ENCODE data around the gene TARBP2.

Gene TARBP2

DNA sequence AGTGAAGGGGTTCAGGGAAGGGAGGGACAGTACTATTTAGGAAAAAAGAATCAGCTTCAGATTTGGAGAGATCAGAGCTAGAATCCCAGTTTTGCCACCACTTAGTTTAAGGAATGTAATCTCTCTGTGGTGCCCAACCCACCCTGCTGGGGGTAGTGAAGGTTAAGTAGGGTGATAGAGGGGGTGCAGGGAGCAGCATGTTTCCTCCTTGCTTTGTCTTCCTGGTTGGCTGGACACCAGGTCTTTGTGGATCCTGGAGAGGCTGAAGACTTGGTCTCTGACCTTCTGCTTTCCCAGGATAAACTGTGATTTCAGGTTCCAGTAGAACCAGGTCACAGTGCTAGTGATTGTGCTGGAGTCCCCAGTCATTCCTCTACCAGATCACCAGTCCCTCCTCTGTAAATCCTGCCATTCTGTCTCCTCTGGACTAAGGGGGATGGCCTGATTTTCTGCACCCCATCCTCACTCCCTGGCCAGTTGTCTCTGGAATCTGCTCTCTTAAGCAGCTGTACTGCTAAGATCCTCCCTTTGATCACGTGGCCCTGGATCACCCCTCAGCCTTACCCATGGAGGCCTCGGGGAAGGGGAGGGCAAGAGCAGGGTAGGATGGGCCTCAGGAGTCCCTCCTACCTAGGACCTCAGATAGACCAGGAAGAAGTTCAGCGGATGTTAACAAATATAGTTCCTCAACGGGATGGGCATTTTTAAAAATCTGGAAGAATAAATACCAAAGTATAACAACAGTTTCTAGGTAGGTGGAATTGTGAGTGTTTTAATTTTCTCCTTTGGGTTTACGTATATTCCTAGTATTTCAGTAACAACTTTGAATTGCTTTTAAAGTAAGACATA is 5.0 kb upstream of the TARBP2 start:
- no peak for DNase-seq (ENCODE audit: low read depth)

GRCh38 chr12:53496752-53497032 is 4.4 kb upstream of the TARBP2 start:
- DNase-seq (ENCODE audit: low read depth): no peak

DNA sequence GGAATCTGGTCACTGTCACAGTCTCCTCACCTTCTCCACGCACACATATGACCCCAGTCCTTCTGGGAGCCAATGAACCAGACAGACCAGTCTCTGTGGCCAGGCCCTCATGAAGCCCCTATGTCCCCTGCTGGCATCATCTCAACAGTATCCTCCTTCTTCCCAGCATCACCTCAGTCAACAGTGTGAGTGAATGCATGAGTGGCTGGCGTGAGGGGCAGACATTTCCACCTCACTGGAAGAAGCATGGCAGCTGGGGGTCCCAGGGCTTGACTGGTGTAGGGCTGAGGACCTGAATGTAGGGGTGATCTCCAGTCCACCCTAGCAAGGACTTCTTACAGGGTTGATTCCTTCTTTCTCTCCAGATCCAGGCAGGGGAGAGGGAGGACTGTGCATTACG is 3.6 kb upstream of the TARBP2 start:
- DNase-seq (ENCODE audit: low read depth): no peak

DNA sequence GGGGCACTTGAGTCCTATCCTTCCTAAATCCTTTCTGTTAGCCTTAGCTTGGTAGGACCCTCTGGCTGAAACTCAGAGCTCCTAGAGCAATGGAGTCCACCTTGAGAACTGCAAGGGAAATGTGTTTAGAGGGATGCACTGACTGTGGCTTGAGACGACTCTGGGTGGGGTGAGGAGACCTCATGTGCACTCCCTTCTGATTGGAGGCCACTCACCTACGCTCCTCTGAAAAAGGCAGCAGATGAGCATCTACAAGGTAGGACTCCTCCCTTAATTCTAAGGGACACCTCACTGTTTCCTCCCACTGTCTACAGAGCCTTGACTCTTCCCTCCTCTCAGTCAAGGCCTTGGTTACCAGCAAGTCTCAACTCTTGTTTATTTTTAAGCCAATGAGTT is 2.9 kb upstream of the TARBP2 start:
- DNase-seq (ENCODE audit: low read depth): no peak

GRCh38 chr12:53499266-53500141 is 1.6 kb upstream of the TARBP2 start, which contains the start of gene MAP3K12:
Gene MAP3K12 (minus strand): TSS chr12:53499458. CDS start chr12:53487391, 12,067 bp downstream.
- peak; percentile 35 for DNase-seq (ENCODE audit: low read depth)

DNA sequence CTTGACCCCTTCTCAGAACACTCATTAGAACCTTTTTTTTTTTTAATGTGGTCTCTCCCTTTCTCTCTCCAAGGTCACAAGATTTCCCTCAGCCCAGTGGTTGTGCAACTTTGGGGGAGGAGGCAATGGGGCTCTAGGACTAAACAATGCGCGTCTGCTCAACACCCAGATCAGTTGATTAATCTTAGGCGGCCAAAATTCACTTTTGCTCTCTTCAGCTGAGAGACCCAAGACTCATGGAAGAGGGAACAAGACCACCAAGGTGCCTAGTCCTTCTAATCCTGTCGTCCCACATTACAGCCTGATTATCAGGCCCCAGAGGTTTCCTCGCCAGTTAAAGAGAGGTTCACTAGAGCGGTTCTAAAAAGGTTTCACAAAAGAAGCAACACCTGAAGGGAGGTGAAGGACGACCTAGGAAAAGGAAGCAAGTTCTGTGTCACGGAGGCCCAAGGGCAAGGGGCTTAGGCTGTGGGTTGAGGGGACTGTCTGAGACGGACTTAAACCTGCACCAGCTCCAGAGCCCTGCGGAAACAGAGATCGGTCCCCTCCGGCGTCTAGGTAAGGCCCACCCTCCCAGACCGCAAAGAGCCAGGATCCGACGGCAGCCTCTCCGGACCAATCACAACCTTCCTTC is 824 bp upstream of the TARBP2 start:
- DNase-seq (ENCODE audit: low read depth): no peak

GRCh38 chr12:53501615-53502181 is 615 bp downstream of the TARBP2 start:
- no peak for DNase-seq (ENCODE audit: low read depth)

DNA sequence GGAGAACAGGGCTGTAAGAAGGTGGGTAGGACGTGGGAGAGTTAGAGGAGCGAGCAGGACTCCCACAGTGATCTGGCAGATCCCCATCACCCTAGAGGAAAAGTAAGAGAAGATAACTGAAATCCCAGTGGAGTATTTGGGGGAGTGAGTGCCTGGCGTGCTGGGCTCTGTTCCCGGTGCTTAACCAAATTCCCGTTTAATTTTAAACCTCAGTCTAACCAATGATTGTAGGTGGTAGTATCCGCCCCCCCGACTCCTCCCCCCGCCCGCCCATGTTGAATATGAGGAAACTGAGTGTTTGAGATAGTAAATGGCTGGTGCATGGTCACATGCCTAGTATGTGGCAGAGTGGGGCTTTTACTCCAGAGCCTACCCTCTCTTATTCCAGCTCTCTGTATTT is 1.2 kb downstream of the TARBP2 start:
- no peak for DNase-seq (ENCODE audit: low read depth)

DNA sequence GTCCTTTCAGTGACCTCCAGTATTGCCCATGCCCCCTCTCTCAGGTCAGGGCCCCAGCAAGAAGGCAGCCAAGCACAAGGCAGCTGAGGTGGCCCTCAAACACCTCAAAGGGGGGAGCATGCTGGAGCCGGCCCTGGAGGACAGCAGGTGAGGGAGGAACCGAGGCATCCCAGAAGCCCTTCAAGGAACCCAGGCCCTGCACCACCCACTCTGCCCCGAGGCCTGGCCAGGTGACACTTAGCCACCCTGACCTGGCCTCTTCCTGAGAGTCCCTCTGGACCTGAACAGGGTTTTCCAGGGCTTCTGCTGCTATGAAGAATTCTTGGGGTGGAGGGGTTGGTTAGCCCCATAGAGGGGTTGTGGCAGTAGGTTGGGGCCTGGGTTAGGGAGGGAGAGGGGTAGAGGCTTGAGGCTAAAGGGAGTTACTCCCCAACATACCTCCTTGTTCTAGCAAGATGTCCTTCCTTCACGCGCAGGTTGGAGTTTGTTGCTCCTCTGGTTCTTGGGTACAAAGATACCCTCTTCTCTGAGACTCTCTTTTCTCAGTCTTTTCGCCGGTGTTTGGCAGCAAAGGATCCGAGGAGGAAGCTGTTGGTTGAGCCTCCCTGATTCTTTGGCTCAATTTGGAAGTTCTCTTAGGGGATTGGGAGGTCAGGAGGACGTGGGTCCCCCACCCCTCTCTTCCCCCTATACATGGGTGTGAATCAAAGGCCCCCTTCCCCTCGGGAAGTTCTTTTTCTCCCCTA is 2.1 kb downstream of the TARBP2 start:
- DNase-seq (ENCODE audit: low read depth): no peak

DNA sequence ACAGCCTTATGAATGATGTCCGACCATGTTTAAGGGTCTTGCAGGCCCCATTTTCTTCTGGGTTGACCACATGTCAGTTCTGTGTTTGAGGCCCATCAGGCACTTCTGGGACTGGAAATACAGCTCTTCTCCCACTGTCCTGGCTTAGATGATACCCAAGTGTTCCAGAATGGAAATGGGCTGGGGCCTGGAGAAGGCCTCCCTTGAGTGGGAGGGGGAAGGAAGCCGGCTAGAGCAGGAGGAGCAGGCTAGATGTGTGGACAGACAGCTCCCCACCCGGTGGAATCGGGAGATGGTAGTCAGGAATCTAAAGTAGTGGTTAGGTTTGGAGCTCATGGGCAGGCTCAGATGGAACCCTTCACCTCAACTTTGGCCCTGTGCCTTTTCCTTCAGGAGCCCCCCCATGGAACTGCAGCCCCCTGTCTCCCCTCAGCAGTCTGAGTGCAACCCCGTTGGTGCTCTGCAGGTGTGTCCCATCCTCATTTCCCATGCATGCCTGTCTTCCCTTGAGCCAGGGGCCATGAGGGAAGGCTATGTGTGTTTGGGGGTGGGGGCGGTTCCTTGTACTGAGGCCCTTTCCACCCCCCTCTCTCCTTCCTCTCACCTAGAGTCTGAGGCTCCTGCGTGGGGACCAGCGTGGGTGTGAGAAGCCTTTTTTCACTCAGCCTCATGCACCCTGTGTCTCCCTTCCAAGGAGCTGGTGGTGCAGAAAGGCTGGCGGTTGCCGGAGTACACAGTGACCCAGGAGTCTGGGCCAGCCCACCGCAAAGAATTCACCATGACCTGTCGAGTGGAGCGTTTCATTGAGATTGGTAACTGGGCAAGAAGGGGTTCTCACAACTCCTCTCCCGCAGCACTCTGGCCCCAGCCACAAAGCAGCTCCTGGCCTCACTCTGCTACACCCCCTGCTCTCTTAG is 3.2 kb downstream of the TARBP2 start:
- DNase-seq (ENCODE audit: low read depth): no peak

GRCh38 chr12:53505086-53505485 is 4.0 kb downstream of the TARBP2 start:
- DNase-seq (ENCODE audit: low read depth): no peak

DNA sequence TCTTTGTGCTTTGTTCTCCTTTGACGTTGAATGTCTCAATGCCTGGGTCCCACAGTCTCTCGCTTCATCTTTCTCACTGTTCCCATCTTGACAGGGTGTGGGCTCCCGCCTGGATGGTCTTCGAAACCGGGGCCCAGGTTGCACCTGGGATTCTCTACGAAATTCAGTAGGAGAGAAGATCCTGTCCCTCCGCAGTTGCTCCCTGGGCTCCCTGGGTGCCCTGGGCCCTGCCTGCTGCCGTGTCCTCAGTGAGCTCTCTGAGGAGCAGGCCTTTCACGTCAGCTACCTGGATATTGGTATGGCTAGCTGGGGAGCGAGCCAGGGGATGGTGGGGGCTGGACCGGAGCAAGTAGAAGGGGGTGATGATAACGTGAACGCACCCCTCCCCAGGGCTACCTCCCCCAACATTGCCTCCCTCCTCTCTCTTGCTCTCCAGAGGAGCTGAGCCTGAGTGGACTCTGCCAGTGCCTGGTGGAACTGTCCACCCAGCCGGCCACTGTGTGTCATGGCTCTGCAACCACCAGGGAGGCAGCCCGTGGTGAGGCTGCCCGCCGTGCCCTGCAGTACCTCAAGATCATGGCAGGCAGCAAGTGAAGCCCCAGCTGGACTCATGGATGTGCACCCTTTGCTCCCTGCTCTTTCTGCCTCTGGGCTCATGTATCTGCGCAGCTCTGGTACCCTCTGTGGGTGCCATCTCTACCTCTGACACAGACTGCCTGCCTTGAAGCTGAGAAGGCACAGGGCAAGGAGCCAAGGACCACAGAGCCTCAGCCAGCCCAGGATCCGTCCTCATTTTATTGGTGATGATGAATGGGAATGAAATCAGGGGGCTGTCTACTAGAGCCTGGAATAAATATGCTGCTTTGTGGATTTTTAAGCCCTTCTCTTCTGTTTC is 4.7 kb downstream of the TARBP2 start:
- no peak for DNase-seq (ENCODE audit: low read depth)

GRCh38 chr12:53506450-53506785 is 5.3 kb downstream of the TARBP2 start:
- DNase-seq (ENCODE audit: low read depth): no peak

DNA sequence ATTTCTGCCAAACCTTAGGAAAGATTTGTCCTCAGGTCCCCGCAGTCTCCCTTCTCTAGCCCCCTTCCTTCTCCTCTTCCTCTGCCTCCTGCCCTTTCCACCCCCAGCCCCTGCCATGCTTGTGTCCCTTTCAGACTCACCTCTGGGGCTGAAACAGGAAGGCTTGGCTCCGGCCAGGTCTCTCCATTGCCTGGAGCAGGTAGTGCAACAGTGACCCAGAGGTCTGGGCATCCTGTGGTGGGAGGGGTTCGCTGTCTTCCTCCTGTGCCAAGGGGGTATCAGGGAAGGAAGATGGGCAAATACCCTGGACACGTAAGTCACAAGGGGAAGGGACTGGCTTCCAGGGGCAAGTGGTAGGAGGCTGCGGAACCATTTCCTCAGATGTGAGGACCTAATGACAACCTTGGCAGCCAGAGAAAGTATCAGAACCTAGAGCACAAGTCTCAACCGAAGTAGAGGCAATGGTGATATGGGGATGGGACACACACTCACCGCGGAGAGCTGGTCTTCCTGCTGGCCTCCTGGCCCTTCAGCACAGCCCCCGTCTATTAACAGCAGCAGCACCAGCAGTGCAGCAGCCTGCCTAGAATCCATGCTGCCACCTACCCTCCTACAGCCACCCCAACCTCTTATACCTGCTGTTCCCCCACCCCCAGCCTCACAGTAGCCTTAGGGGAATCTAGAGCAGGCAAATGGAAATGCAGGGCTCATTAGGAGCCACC is 6.0 kb downstream of the TARBP2 start, which contains the start of gene NPFF:
TSS of gene NPFF (minus strand) at position 604 of the 722 bp plus-strand sequence. CDS start at position 594, 10 bp downstream.
- no peak for DNase-seq (ENCODE audit: low read depth)

- no peak for DNase-seq (ENCODE audit: low read depth)
Observed at GRCh38 chr12:53507603-53507885, 6.5 kb downstream of the TARBP2 start.

- DNase-seq (ENCODE audit: low read depth): peak; percentile 69
Observed at GRCh38 chr12:53508534-53509170, 7.6 kb downstream of the TARBP2 start.

DNA sequence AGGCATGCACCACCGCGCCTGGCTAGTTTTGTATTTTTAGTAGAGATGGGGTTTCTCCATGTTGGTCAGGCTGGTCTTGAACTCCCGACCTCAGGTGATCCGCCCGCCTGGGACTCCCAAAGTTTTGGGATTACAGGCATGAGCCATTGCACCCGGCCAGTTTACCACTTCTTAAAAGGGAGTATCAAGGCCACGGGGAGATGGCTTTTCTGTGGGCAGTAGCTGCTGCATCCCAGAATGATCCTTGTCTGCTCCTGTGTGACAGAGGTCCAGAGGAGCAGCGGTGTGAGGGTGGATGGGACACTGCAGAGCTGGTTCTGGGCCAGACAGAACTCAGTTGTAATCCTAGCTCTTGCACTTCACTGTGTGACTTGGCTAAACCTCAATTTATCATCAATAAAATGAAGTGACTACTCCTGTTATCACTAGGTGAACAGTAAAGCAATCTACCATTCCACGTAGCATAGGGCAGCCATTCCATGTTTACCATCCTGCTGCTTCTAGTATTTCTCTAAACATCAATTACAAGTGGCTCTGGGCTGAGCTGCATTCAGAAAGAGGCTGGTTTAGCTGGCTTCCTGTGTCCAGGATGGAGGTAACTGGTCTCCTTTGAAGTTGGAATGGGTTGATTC is 9.2 kb downstream of the TARBP2 start:
- DNase-seq (ENCODE audit: low read depth): no peak

All from T follicular helper cell (primary cell).